HCT116 (cell line): ENCODE results near the gene EIF3L. TPM values are rescaled to one million over a fixed set of nuclear protein-coding genes. Genes with fewer than 3 reads are reported as not detected.
A peak's percentile ranks its signal among the peaks of the same experiment; 100 is the strongest.

ENCODE experiments used
- ATAC-seq: fragments of 200-7000 bp; cut with Tn5 transposase; 2 replicates; pipeline ENCODE4 v1.9.1; 2020; ENCODE audit warnings: mild to moderate bottlenecking, moderate library complexity
- BruUV-seq: library from RNA; stranded (reverse); fragments of 400-500 nt; replicated peaks from 2 replicates; lab custom pipeline; 2021; lab: Mats Ljungman, UMichigan
- CTCF ChIA-PET: fragments of 300-600 bp; sonication (Branson Sonifier 250); formaldehyde crosslinking; loops from one replicate; lab custom pipeline; 2021; ENCODE audit warnings: antibody characterized with exemption; lab: Charles Lee
- POLR2A ChIA-PET: fragments of 300-600, 350-600 bp; sonication (Branson Sonifier 250); formaldehyde crosslinking; loops from one replicate; lab custom pipeline; 2021; ENCODE audit warnings: antibody characterized with exemption; lab: Charles Lee
- RAD21 ChIA-PET, 2 experiments: fragments of 300-600 bp; sonication (Branson Sonifier 250); formaldehyde crosslinking; loops; one replicate each; lab custom pipeline; 2023; ENCODE audit warnings: low total read pairs in 2 of 2; ENCODE audit not compliant: uncharacterized antibody in 2 of 2, unreplicated experiment in 2 of 2, low non-redundant PET in 1 of 2; lab: Charles Lee
- DNase-seq: peaks from one replicate; pipeline ENCODE4 v3.0.0-alpha.2; 2010; ENCODE audit warnings: low read depth, low spot score
- H2AFZ ChIP-seq: fragments of 200-600 bp; shearing (Covaris generic), sonication (generic); 2 replicates; pipeline ENCODE4 v1.6.1; 2017; ENCODE audit warnings: low read depth, mixed run types, mixed read lengths, antibody characterized with exemption, low read length; ENCODE audit not compliant: poor library complexity, severe bottlenecking
- H3K27ac ChIP-seq: 2 replicates; pipeline ENCODE4 v1.5.1; 2012; ENCODE audit warnings: low read depth, low read length
- H3K27me3 ChIP-seq: fragments of 200-600 bp; sonication (generic); 2 replicates; pipeline ENCODE4 v1.6.1; 2016; ENCODE audit warnings: mixed run types, low read length, mixed read lengths; ENCODE audit not compliant: insufficient read depth
- H3K36me3 ChIP-seq, 2 experiments: fragments of 200-500 bp in 1 of 2; fragments of 200-600 bp in 1 of 2; sonication (Bioruptor generic) in 1 of 2; sonication (generic) in 1 of 2; 2 replicates each; pipeline versions ENCODE4 v1.5.1 to v1.6.1; 2014 to 2016; ENCODE audit warnings: low read length in 2 of 2, inconsistent platforms in 1 of 2, mixed read lengths in 1 of 2, mixed run types in 1 of 2; ENCODE audit not compliant: insufficient read depth in 2 of 2, control insufficient read depth in 1 of 2
- H3K4me1 ChIP-seq, 2 experiments: fragments of 200-600 bp in 1 of 2; sonication (generic) in 1 of 2; 2 replicates each; pipeline versions ENCODE4 v1.5.1 to v1.6.1; 2012 to 2017; ENCODE audit warnings: low read length in 2 of 2, inconsistent platforms in 1 of 2, mild to moderate bottlenecking in 1 of 2, mixed read lengths in 1 of 2, mixed run types in 1 of 2, moderate library complexity in 1 of 2; ENCODE audit not compliant: insufficient read depth in 2 of 2, control insufficient read depth in 1 of 2
- H3K4me2 ChIP-seq: fragments of 200-600 bp; sonication (generic); 2 replicates; pipeline ENCODE4 v1.6.1; 2017; ENCODE audit warnings: mixed run types, low read length, mixed read lengths
- H3K4me3 ChIP-seq, 2 experiments: fragments of 200-600 bp in 1 of 2; sonication (generic) in 1 of 2; replicated peaks in 1 of 2; 2 replicates each; pipeline ENCODE4 v1.5.1; 2011 to 2016; ENCODE audit warnings: low read length in 2 of 2, control low read depth in 1 of 2, low read depth in 1 of 2, mild to moderate bottlenecking in 1 of 2, mixed read lengths in 1 of 2, mixed run types in 1 of 2
- H3K79me2 ChIP-seq: fragments of 200-600 bp; sonication (generic); 2 replicates; pipeline ENCODE4 v1.6.1; 2017; ENCODE audit warnings: mild to moderate bottlenecking, mixed run types, low read length, moderate library complexity, mixed read lengths; ENCODE audit not compliant: insufficient read depth
- H3K9ac ChIP-seq: fragments of 200-600 bp; sonication (generic); 2 replicates; pipeline ENCODE4 v1.6.1; 2016; ENCODE audit warnings: low read length, mixed read lengths
- H3K9me2 ChIP-seq: fragments of 200-600 bp; sonication (generic), shearing (Covaris generic); 2 replicates; pipeline ENCODE4 v1.6.1; 2017; ENCODE audit warnings: mixed run types, mild to moderate bottlenecking, moderate library complexity; ENCODE audit not compliant: insufficient read depth
- H3K9me3 ChIP-seq, 2 experiments: fragments of 200-500 bp in 1 of 2; fragments of 200-600 bp in 1 of 2; sonication (Bioruptor generic) in 1 of 2; sonication (generic) in 1 of 2; 2 replicates each; pipeline ENCODE4 v1.6.1; 2014 to 2017; ENCODE audit warnings: low read length in 2 of 2, mixed read lengths in 2 of 2, inconsistent platforms in 1 of 2, low read depth in 1 of 2, mild to moderate bottlenecking in 1 of 2, mixed run types in 1 of 2, moderate library complexity in 1 of 2; ENCODE audit not compliant: control insufficient read depth in 1 of 2, insufficient read depth in 1 of 2
- H4K20me1 ChIP-seq: fragments of 200-600 bp; sonication (generic), shearing (Covaris generic); 2 replicates; pipeline ENCODE4 v1.6.1; 2017; ENCODE audit warnings: mixed run types, mild to moderate bottlenecking, moderate library complexity; ENCODE audit not compliant: insufficient read depth
- CBX3 ChIP-seq: IDR thresholded peaks from 2 replicates; pipeline ENCODE4 v1.6.1; 2012; ENCODE audit warnings: low read depth
- CTCF ChIP-seq, 3 experiments: fragments of 200-600 bp in 1 of 3; sonication (generic) in 1 of 3; IDR thresholded peaks in 2 of 3; conservative IDR thresholded peaks in 1 of 3; 2 replicates each; pipeline ENCODE4 v1.5.1; 2012 to 2017; ENCODE audit warnings: low read depth in 2 of 3, low read length in 2 of 3, antibody characterized with exemption in 1 of 3, borderline replicate concordance in 1 of 3, control low read depth in 1 of 3, mild to moderate bottlenecking in 1 of 3, mixed read lengths in 1 of 3, mixed run types in 1 of 3, moderate library complexity in 1 of 3; ENCODE audit not compliant: insufficient read depth in 1 of 3
- SRF ChIP-seq: IDR thresholded peaks from 2 replicates; pipeline ENCODE4 v1.6.1; 2012; ENCODE audit warnings: low read depth
- intact Hi-C: fragments of 100-400 bp; cut with micrococcal nuclease; formaldehyde crosslinking; loops from 2 replicates; pipeline ENCODE4 v1.10.0; 2022
- total RNA-seq: library from RNA; stranded (reverse); gene quantifications from one replicate; pipeline ENCODE4 v1.2.1, GENCODE V29; 2021; ENCODE audit not compliant: unreplicated experiment

Gene EIF3L
- total RNA-seq, 1 experiment from 2014 or later: 687 TPM

- no peak overlapping the region for H3K4me2 ChIP-seq
- no peaks in the 10 kb centered on the region for H3K9me2 ChIP-seq
- BruUV-seq: TSS peak; percentile 14
- DNase-seq (no peak), ATAC-seq (no peak)
- no peak overlapping the region for H3K9ac ChIP-seq
- TF ChIP-seq CTCF (IDR thresholded peaks at IDR 0.05 in 2 of 3, conservative IDR thresholded peaks at IDR 0.05 in 1 of 3; ENCODE audit: borderline replicate concordance in 1 of 3, insufficient read depth in 1 of 3, low read depth in 2 of 3, low read length in 2 of 3) (no peak), CBX3 (no peak), SRF (no peak)
- RAD21 ChIA-PET: interaction anchor here in 1 of 2 experiments (0.7 kb wide), 1 partner anchor 46 kb away, joined by 5 read pairs; no protein-coding TSS in a partner anchor
- H2AFZ ChIP-seq: no peak overlapping the region
- peaks cover 2% of the 10 kb centered on the region; the same call in 1 of the 2 replicates for H3K79me2 ChIP-seq
- H3K4me3 ChIP-seq: no peak overlapping the region
- H3K27me3 ChIP-seq: no peaks in the 10 kb centered on the region
- H4K20me1 ChIP-seq: no peaks in the 10 kb centered on the region
- intact Hi-C loops: loop anchor here (1.0 kb wide), 2 partner anchors 47 to 149 kb away; no protein-coding TSS in a partner anchor
- no peaks in the 10 kb centered on the region for H3K9me3 ChIP-seq
- POLR2A ChIA-PET: interaction anchor here (1.2 kb wide), 1 partner anchor 9 kb away, joined by 4 read pairs; the partner anchor contains the start of gene GCAT
- CTCF ChIA-PET: interaction anchor here (0.7 to 4.8 kb wide), 9 partner anchors 9 to 210 kb away, joined by 3 to 33 read pairs (median 4); partner anchors contain the start of genes ANKRD54 and GCAT
- peaks cover 4 to 9% of the 10 kb centered on the region in 2 experiments; a peak in 3 of 4 replicates for H3K4me1 ChIP-seq
- peaks cover 5 to 15% of the 10 kb centered on the region in 2 experiments; a peak in 3 of 4 replicates for H3K36me3 ChIP-seq
- H3K27ac ChIP-seq: no peak overlapping the region; the same call in 1 of the 2 replicates
Measured at GRCh38 chr22:37816543-37817180, 32.6 kb upstream of the EIF3L start.
